ENCODE measurements around the gene BPIFB2.
"Not testable (repeated sequence)": the region's sequence is repeated elsewhere in the genome, so short reads cannot be mapped to it uniquely, and the experiment has no call there.

Gene BPIFB2

GRCh38 chr20:33045129-33045721 lies 37.7 kb downstream of the BPIFB2 start:
- DNase-seq = not testable (repeated sequence)

- no peak for DNase-seq
Observed at GRCh38 chr20:33046412-33046811, 38.9 kb downstream of the BPIFB2 start.

GRCh38 chr20:33051333-33051732 lies 43.8 kb downstream of the BPIFB2 start:
- DNase-seq = no peak

GRCh38 chr20:33053291-33054106 lies 46.0 kb downstream of the BPIFB2 start, which contains the start of gene BPIFB3:
Gene BPIFB3 (plus strand): TSS chr20:33053903. CDS start chr20:33055436, 1,533 bp downstream.
- DNase-seq = no peak

GRCh38 chr20:33054381-33054780 lies 46.9 kb downstream of the BPIFB2 start:
- no peak for DNase-seq

- no peak for DNase-seq
Observed at GRCh38 chr20:33054791-33055190, 47.3 kb downstream of the BPIFB2 start.

- no peak for DNase-seq
Observed at GRCh38 chr20:33059136-33059535, 51.6 kb downstream of the BPIFB2 start.

- DNase-seq = no peak
Observed at GRCh38 chr20:33059741-33060390, 52.4 kb downstream of the BPIFB2 start.

GRCh38 chr20:33061658-33062028 lies 54.1 kb downstream of the BPIFB2 start:
- DNase-seq = no peak

- no peak for DNase-seq
Observed at GRCh38 chr20:33062105-33062824, 54.8 kb downstream of the BPIFB2 start.

- no peak for DNase-seq
Observed at GRCh38 chr20:33062825-33063149, 55.3 kb downstream of the BPIFB2 start.

- DNase-seq = no peak
Observed at GRCh38 chr20:33063271-33063670, 55.8 kb downstream of the BPIFB2 start.

- no peak for DNase-seq
Observed at GRCh38 chr20:33064572-33065287, 57.2 kb downstream of the BPIFB2 start.

GRCh38 chr20:33065785-33066184 lies 58.3 kb downstream of the BPIFB2 start:
- DNase-seq = no peak

GRCh38 chr20:33067806-33068205 lies 60.3 kb downstream of the BPIFB2 start:
- DNase-seq = no peak

- DNase-seq = no peak
Observed at GRCh38 chr20:33068251-33068939, 60.9 kb downstream of the BPIFB2 start.

GRCh38 chr20:33069673-33070072 lies 62.2 kb downstream of the BPIFB2 start:
- no peak for DNase-seq

- DNase-seq = no peak
Observed at GRCh38 chr20:33070111-33071053, 62.9 kb downstream of the BPIFB2 start.

- DNase-seq = no peak
Observed at GRCh38 chr20:33071198-33071597, 63.7 kb downstream of the BPIFB2 start.

GRCh38 chr20:33072362-33072761 lies 64.9 kb downstream of the BPIFB2 start:
- DNase-seq = no peak

GRCh38 chr20:33072813-33073212 lies 65.3 kb downstream of the BPIFB2 start:
- no peak for DNase-seq
